HG02623 (cell line): ENCODE data around the gene ARHGEF10L.

Experiments used
- ATAC-seq: cut with Tn5 transposase; IDR thresholded peaks from one replicate; pipeline ENCODE4 v1.9.1; 2021; ENCODE audit warnings: moderate library complexity; ENCODE audit not compliant: unreplicated experiment

Gene ARHGEF10L

DNA sequence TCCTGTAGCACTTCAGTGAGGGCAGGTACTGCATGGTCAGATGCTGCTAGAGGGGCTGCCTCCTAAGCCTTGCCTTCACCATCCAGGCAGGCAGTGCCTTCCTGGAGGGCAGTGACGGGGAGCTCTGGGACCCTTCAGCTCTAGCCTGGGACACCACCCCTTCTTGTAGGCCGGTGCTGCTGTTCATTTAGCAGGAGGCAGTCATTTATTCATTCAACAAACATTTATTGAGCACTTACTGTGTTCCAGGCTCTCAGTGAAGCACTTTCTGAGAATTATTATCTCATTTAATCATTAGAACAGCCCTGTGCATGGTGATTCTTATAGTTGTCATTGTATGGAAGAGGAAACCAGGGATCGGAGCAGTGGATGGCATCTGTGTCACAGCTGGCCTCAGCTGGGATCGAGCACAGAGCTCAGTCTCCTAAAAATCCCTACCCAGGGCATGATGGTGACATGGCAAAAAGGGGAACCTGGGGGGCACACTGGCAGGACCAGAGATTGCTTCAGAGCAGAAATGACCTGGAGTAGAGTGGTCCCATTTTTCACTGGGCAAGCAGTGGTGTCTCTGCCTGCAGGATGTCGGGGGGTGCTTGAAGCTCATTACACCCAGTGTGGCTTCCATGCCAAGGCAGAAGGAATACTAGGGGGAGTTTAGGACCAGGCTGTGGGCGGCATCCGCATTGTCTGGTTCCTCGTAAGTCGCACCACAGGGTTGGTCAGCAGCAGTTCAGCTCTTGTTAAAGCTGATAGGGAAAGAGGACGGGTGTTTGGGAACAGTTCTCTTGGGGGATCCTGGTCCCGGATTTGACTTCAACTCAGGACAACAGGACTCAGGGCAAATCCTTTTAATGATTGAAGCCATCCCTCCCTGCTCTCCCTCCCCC is 28.8 kb downstream of the ARHGEF10L start:
- ATAC-seq, result no peak

DNA sequence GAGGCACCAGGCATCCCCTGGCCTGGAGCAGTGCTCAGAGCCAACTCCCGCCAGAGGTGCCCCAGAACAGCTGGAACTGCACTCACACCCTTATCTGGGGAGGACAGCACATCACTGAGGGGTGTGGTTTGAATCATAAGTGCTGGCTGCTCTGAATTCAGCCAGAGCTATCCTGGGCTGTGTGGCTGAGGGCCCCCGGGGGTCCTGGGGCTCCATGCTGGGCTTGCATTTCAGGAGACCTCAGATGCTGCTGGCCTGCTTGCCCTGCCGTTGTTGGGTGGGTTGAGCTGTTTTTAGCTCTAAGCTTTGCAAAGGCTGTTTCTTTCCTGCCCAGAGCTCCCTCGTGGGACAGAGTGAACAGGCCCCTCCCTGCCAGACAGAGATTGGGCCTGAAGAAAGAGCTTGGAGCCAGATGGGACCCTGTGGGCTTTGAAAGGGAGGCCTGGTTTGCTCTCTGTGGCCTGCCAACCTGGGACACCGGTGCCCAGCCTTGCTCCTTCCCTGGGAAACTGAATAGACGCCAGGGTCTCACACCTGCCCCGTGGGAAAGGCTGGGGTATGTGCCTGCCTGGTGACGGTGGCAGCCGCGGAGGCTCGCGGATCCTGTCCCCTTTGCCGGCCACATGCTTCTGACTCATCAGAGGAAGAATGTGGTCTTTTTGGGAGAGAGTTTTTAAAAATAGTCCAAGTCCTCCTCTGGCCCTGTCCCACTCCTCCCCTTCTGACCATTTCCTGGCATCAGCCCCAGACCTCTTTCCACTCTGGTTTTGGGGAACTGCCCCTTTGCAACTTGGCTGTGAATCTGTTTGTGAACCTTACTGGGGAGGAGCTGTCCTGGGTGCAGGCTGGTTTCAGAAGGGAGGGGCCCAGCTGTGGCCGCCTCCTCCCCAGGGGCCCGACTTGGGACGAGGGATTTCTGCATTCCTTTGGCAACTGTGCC is 30.0 kb downstream of the ARHGEF10L start:
- no peak for ATAC-seq

DNA sequence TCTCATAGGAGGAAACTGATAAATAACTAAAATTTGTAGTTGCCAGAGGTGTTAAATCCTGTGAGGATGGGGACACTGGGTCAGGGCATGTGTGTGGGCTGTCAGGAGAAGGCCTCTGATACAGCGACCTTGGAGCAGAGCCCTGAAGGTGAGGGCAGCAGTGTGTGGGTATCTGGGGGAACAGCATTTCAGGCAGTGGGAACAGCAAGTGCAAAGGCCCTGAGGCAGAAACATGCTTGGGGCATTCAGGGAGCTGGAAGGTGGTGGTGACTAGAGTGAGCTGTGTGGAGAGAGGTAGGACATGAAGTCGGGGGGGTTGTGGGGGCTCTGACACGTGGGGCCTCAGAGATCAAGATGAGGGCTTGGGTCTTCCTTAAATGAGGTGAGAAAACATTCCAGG is 30.7 kb downstream of the ARHGEF10L start:
- no peak for ATAC-seq

DNA sequence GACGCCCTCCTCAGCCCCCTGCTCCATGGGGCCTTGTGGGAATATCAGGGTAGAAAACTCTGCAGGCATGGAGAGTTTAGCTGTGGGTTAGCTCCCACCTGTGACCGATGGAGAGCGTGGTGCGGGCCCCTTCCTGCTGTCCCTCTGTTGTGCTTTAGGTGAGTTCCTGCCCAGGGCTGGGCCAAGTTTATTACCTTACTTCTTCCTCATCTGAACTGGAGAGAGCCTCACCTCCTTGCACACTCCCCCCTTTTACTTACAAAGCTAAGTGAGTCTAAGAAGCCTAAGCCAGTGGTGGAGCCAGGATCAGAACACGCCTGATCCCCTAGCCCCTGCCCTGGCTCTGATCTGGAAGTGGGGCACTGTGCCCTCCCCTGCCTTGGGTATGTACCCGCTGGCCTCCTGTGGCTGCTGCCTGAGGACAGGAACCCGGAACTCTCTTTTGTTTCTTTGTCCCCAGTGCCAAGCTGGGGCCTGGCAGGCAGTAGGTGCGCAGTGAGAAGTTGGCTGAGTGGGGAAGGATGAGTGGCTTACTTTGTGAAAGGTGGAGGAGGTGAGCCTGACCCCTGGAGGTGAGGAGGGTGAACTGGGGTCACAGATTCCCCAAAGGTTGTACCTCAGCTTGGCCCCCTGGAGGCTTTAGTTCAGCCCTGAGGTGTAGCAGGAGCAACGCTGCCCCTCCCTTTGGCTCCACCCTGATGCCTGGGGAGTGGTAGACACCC is 32.9 kb downstream of the ARHGEF10L start:
- no peak for ATAC-seq

DNA sequence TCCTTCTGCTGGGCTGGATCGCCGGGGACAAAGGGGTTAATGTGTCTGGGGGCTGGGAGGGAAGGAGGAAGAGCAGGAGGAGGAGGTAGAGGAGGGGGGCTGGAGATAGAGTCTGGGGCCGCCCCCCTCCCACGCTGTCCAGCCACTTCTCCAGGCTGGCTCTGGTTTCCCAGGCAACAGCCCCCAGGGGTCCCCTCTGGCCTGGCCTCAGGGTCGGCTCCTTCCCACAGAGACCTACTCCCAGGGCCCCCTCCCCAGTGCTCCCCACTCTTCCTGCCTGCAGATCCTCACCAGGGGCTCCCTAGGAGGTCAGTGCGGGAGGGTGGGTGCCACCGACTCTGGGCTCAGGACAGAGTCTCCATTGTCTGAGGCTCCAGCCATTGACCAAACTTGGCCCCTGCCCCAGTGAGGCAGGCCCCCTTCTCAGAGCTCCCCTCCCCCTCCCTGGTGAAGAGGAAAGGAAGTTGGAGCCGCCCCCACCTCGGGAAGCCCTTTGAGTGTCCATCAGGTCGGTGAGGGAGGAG is 34.1 kb downstream of the ARHGEF10L start:
- ATAC-seq, result no peak

DNA sequence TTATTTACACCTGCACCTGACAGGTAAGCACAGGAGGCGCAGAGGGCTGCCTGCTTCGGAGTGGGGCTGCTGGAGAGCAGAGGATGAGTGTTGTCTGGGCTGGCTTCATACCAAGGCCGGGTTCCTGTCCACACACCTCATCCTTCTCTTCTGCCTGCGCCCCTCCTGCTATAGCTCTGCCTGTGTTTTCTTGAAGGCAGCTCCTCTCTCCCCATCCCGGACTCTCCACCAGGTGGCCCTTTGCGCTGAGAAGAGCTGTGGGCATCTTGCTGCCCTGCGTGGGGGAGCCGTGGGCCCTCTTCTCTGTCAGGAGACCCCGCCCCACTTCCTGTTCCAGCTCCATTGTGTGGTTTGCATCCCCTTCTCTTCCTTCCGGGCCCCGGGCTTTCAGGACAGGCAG is 35.0 kb downstream of the ARHGEF10L start:
- ATAC-seq, result no peak

DNA sequence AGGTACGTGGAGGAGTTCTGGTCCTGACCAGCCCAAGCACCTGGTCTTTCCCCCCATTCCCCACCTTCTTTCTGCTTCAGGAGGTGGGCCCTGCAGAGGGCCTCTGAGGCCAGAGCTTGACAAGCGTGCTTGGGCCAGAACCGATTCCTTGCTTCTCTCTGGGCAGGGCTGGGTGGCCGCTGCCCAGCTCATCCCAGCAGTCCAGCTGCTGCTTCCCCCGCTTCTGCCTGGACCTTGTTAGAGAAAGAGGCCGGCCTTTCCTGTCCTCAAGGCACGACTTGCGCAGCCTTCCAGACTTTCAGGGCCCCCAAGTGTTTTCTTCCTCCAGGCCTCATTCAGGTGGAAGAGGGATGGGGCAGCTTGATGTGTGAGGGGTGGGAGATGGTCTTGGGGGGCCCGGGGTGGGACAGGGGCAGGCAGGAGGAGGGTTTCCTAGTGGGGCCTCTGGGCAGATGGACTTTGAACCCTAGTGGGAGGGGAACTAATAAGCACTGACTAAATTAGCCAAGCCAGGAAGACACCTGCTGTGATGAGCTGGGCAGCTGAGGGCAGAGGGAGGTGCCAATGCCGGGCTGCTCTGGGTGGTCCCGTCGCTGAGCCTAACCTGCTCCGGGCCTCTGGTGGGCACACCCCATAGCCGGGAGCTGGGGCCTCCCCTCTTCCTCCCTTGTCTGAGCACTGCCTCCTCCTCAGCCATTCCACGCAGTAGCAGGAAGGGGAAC is 36.5 kb downstream of the ARHGEF10L start:
- ATAC-seq, result no peak

DNA sequence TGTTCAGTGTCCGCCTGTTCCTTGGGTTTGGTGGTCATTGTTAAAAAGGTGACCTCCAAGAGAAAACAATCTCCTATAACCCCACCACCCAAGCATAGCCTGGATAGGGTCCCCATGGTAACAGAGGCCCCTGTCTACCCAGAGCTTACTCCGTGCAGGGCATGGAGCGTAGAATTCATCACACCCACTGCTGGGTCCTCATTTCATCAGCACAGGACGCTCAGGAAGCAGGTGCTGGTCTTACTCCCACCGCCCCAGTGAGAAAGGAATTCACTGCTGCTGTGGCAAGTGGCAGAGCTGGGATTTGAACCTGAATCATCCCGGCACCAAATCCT is 37.0 kb downstream of the ARHGEF10L start:
- no peak for ATAC-seq

DNA sequence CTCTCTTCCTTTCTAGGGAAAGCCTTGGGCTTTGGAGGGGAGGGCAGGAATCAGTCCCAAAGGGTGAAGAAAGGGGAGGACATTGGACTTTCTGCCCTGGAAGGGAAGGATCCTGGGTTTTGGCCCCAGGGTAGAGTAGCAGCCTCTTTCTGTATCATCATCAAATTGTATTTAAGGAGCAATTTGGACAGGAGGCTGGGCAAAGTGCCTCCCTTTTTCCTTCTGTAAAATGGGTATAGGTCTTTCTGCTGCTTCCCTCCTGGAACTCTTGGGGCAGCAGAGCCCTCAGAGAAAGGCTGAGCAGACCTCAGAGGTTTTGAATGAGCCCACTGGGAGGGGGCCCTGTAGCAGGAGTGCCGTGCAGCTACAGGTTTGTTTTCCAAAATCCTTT is 38.4 kb downstream of the ARHGEF10L start:
- no peak for ATAC-seq

DNA sequence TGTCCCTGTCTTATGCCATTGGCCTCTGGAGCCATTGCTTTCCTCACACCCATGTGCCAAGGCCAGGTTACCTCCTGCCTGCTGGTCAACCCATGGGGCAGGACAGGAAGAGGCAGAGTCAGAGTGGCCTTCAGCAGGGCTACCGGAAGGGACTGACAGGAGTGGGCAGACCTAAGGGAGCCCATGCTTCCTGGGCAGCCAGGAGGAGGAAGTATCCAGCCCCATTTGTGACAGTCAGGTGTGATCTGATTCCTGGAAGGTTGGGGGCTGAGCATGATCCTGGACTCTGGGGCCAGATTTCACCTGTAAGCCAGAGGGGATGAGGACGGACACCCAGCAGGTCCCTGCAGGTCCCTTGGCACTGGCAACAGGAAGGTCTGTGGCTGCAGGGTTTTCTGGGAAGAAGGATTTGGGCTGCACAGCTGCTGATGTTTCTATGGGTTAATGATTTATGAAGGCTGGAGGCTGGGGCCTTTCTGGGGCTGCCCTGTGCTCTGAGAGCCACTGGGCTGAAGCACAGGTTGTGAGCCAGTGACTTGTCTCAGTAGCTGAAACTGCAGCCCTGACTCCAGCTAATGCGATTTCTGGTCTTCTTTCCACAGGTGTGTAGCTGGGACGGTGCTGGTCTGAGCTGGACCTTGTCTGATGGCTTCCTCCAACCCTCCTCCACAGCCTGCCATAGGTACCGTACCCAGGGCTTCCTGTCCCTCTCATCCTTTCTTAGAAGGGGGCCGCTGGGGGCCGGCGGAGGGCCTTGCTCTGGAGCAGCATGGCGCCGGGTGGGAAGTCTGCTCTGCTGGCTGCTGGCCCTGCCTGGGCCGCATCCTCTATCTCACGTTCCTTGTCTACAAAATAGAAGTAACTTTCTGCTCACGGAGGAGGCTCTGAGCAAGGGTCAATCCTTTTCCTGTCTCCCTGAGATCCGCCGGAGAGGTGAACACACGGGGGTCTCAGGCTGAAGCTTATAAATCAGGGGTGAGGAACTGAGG is 40.7 kb downstream of the ARHGEF10L start:
- no peak for ATAC-seq

DNA sequence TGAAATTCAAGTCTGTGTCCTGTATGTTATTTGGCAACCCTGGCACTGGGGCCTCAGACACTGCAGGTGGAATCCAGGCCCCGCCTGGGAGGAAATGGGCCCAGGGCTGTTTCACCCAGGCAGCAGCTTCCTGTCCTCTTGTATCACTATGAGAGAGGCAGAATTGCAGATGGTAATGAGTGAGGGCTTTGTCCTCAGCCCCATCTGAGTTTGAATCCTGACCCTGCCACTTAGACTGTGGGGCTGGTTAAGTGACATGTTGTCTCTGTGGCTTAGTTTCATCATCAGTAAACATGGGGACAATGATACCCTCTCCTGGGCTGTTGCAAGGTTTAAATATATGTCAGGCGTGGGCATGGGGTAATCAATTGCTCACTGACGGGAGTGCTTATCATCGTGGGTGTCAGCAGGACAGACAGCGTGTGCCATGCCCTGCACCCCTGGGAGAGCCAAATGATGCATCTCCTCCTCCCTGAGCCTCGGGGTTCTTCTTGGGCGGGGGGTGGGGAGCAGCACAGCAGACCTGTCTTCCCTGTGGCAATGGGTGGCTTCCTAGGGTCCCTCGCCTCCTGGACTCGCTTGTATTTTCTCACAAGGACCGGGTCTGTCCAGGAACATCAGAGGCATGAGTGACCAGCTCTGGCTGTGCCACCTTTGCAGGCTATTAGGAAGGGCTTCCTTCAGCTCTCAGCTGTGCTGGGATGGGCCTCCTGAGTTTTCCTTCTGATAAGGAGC is 42.1 kb downstream of the ARHGEF10L start:
- no peak for ATAC-seq

DNA sequence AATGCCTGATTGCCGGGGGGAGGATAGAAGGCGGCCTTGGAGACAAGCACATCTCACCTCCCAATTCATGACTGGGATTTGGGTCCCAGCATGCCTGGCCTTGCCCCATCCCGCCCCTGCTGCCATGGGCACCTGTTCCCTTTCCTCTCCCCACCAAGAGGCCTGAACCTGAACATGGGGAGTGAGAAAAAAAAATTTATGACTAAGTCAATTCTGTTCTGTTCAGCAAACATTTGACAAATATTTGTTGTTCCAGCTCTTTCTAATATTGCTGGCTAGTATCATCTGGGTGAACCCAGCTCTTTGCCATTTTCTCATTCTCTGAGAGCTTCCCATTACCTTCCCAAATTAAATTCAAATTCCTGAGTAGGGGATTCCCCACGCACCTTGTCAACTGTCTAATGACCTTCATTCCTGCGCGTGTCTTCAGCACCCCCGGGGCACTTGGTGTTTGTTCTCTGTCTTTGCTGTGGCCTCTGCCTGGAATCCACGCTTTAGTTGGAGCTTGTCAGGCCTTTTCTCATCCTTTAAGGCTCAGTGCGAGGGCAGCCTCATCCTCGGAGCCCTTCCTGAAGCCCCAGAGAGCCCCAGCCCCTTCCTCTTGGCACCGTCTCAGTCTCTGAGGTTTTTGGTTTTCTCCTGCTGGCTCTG is 42.8 kb downstream of the ARHGEF10L start:
- no peak for ATAC-seq

DNA sequence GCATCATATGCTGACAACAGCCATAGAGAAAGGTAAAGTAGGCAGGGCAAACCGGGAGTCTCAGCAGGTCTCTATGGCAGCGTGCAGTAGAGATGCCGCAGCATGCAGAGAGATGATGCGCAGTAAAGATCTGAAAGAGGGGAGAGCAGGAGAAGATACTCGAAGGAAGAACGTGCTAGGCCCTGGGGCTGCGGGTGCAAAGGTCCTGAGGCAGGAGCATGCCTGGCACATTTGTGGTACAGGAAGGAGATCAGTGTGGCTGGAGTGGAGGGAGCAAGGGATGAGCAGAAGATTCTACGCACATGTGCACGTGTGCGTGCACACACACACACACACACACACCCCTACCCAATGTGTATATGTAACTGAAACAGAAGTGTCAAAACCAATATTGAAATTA is 45.0 kb downstream of the ARHGEF10L start:
- ATAC-seq, result no peak

DNA sequence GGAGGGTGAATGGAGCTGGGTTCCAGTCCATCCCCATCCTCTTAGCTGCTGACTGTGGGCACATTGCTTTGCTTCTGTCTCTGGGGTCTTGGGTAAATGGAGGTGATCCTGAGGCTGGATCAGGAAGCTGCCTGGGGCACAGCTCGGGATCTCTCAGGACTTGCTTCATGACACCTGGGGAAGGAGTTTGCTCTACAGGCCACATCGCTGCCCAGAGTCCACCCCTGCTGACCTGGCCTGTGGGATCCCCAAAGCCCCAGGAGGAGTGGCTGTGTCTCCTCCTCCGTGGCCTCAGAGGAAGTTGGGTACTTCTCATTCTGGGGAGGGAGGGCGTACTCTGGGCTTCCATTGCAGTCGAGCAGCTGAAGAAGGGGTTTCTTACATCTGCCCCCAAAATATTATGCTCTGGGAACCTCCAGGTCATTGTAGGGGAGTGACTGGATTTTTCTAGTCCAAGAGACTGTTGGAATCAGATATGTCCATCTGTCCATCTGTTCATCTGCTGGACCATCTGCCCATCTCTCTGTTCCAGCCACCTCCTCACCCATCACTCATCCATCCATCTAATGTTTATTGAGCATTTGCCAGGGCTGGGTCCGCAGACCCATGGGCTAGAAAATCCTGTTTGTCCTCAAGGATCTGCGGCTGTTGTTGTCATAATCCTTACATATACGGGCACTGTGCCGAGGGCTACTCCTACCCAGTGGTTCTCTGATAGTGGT is 45.9 kb downstream of the ARHGEF10L start:
- ATAC-seq, result no peak

DNA sequence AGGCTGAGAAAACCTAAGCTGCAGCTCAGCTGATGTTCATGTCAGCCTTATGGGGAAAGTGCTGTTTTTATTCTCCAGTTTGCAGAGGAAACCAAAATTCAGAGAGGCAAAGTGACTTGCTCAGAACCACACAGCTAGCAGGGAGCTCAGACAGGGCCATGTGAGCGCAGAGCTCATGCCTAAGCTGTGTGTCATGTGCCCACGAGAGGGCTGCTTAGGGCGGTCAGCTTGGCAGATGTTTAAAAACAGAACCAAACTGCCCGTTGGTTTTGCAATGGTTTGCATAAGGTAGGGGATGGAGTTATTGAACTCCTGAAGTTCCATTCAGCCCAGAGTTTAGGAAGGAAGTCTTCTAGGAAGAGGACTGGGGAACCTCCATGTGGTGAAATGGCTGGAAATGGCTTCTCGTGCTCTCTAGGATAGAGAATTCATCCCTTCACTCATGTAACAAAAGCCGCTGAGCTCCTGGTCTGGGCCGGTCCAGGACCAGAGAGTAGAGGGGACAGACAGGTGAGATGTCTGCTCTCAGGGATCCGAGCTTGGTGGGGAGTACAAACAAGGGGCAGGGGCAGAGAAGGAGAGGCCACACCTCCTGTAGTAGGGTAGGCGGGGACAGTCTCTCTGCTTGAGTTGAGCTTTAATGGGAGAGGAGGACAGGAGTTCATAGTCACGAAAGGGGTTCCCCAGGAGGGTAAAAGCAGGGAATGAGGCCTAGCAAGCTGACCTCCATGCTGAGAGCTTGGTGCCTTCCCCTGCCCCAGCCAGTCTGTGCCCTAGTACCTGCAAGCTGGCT is 46.9 kb downstream of the ARHGEF10L start:
- ATAC-seq, result no peak

DNA sequence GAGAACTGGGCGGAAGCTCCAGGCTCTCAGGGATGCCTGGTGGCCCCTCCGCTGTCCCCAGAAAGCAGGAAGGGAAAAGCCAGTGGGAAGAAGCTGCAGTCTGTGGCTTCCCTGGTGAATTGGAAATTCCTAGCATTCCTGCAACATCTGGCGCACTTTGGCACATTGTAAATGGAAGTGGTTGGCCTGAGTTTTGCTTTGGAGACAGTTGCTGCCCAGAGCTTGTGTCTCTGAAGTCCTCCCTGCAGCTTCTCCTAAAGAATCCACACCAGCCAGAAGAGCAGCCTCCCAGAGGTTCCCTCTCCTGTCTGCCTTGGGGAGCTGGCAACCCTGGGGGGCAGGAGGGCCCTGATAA is 48.2 kb downstream of the ARHGEF10L start:
- ATAC-seq, result no peak
